Liver (tissue), 9 donors: ENCODE measurements around the gene ARPC4. TPM values are rescaled to one million over a fixed set of nuclear protein-coding genes. Genes with fewer than 3 reads are reported as not detected.
"Not testable (repeated sequence)": the region's sequence is repeated elsewhere in the genome, so short reads cannot be mapped to it uniquely, and the experiment has no call there.

ENCODE experiments used
- DNase-seq: peaks from one replicate; pipeline ENCODE4 v3.0.0-alpha.2; 2017; ENCODE audit warnings: low spot score
- H3K27ac ChIP-seq, 2 donors: one replicate each; pipeline ENCODE4 v1.7.0; 2013; ENCODE audit warnings: inconsistent platforms in 2 of 2, low read length in 2 of 2, control low read depth in 1 of 2, low read depth in 1 of 2, mild to moderate bottlenecking in 1 of 2
- H3K27me3 ChIP-seq, 4 donors: one replicate each; pipeline versions ENCODE4 v1.6.1 to v1.7.0; 2013; ENCODE audit warnings: low read length in 3 of 4, inconsistent platforms in 1 of 4, mild to moderate bottlenecking in 1 of 4, moderate library complexity in 1 of 4; ENCODE audit not compliant: control insufficient read depth in 4 of 4, insufficient read depth in 4 of 4
- H3K36me3 ChIP-seq, 4 donors: one replicate each; pipeline versions ENCODE4 v1.6.1 to v1.7.0; 2013; ENCODE audit warnings: low read length in 3 of 4, mild to moderate bottlenecking in 3 of 4, low read depth in 1 of 4, moderate library complexity in 1 of 4; ENCODE audit not compliant: control insufficient read depth in 4 of 4, insufficient read depth in 3 of 4
- H3K4me1 ChIP-seq, 4 donors: one replicate each; pipeline versions ENCODE4 v1.6.1 to v1.7.0; 2013; ENCODE audit warnings: low read length in 3 of 4, mild to moderate bottlenecking in 3 of 4, moderate library complexity in 1 of 4; ENCODE audit not compliant: control insufficient read depth in 4 of 4, insufficient read depth in 4 of 4
- H3K4me3 ChIP-seq, 3 donors: one replicate each; pipeline versions ENCODE4 v1.6.1 to v1.7.0; 2013; ENCODE audit warnings: low read length in 3 of 3, control low read depth in 1 of 3, low read depth in 1 of 3, mild to moderate bottlenecking in 1 of 3
- H3K9ac ChIP-seq, 2 donors: one replicate each; pipeline ENCODE4 v1.7.0; 2013; ENCODE audit warnings: low read length in 2 of 2, mild to moderate bottlenecking in 2 of 2, moderate library complexity in 2 of 2, control low read depth in 1 of 2, low read depth in 1 of 2
- H3K9me3 ChIP-seq, 4 donors: one replicate each; pipeline versions ENCODE4 v1.6.1 to v1.7.0; 2013; ENCODE audit warnings: low read length in 3 of 4; ENCODE audit not compliant: control insufficient read depth in 4 of 4
- EGR1 ChIP-seq, 2 donors: IDR thresholded peaks; 2 replicates each; pipeline ENCODE4 v1.6.1; 2016 to 2018; ENCODE audit warnings: antibody characterized with exemption in 2 of 2, low read depth in 2 of 2
- FOXA2 ChIP-seq: IDR thresholded peaks from 2 replicates; pipeline ENCODE4 v1.6.1; 2016; ENCODE audit warnings: antibody characterized with exemption
- HNF4A ChIP-seq, 2 donors: conservative IDR thresholded peaks; 2 replicates each; pipeline ENCODE4 v1.6.1; 2016; ENCODE audit warnings: antibody characterized with exemption in 2 of 2, mild to moderate bottlenecking in 2 of 2
- HNF4G ChIP-seq: IDR thresholded peaks from 2 replicates; pipeline ENCODE4 v1.6.1; 2016; ENCODE audit warnings: antibody characterized with exemption
- JUND ChIP-seq, 2 donors: IDR thresholded peaks; 2 replicates each; pipeline ENCODE4 v1.6.1; 2016; ENCODE audit warnings: antibody characterized with exemption in 2 of 2
- NR2F2 ChIP-seq: IDR thresholded peaks from 2 replicates; pipeline ENCODE4 v1.6.1; 2016; ENCODE audit warnings: antibody characterized with exemption
- RAD21 ChIP-seq, 2 donors: IDR thresholded peaks; 2 replicates each; pipeline ENCODE4 v1.6.1; 2016; ENCODE audit warnings: antibody characterized with exemption in 2 of 2, mild to moderate bottlenecking in 2 of 2
- RXRA ChIP-seq, 2 donors: IDR thresholded peaks; 2 replicates each; pipeline ENCODE4 v1.6.1; 2017 to 2018; ENCODE audit warnings: antibody characterized with exemption in 2 of 2, mild to moderate bottlenecking in 1 of 2
- SP1 ChIP-seq: IDR thresholded peaks from 2 replicates; pipeline ENCODE4 v1.6.1; 2018; ENCODE audit warnings: antibody characterized with exemption, mild to moderate bottlenecking
- TAF1 ChIP-seq: conservative IDR thresholded peaks from 2 replicates; pipeline ENCODE4 v1.6.1; 2016; ENCODE audit warnings: antibody characterized with exemption, mild to moderate bottlenecking
- YY1 ChIP-seq: IDR thresholded peaks from 2 replicates; pipeline ENCODE4 v1.6.1; 2016; ENCODE audit warnings: antibody characterized with exemption, mild to moderate bottlenecking
- WGBS: extraction: QIAGEN DNeasy Blood & Tissue Kit; methylation state at CpG from one replicate; pipeline ENCODE4 v1.1.7; 2013; 5-methylcytosine and 5-hydroxymethylcytosine counted together
- polyA plus RNA-seq, 2 donors: library from polyadenylated mRNA; stranded (reverse) in 1 of 2; unstranded in 1 of 2; fragments of 200-250 nt in 1 of 2; fragments of >200 nt in 1 of 2; fragmentation: Nextera tagmentation in 1 of 2; extraction: Ambion mirVana in 1 of 2; gene quantifications; one replicate each; pipeline versions ENCODE4 v1.2.1 to v1.2.3, GENCODE V29; 2013 to 2015
- total RNA-seq, 2 donors: library from RNA; depleted of rRNA; stranded (reverse); fragments of >200 nt; gene quantifications; one replicate each; pipeline ENCODE4 v1.2.3, GENCODE V29; 2014
- TF ChIP-seq, protein P1 (sequence below): fragments of 150-350 bp; IDR thresholded peaks from 2 replicates; pipeline ENCODE4 v1.5.1; 2017; ENCODE audit warnings: improper control_type of control experiment, low read depth, low read length; ENCODE audit not compliant: missing input control
- TF ChIP-seq, protein P2 (sequence below): IDR thresholded peaks from 2 replicates; pipeline ENCODE4 v1.6.1; 2016; ENCODE audit warnings: antibody characterized with exemption
- TF ChIP-seq, protein P3 (sequence below): IDR thresholded peaks from 2 replicates; pipeline ENCODE4 v1.6.1; 2016; ENCODE audit warnings: antibody characterized with exemption
- TF ChIP-seq, protein P4 (sequence below): IDR thresholded peaks from 2 replicates; pipeline ENCODE4 v1.6.1; 2016; ENCODE audit warnings: antibody characterized with exemption
- donor health status: healthy.
- donor health status: healthy.
- donor health status: healthy.
- donor health status: healthy.
- donor health status: healthy.

ARPC4 gene
- total and polyA plus RNA-seq, 4 donors: 22.1 to 53.6 (median 52.5) TPM

DNA sequence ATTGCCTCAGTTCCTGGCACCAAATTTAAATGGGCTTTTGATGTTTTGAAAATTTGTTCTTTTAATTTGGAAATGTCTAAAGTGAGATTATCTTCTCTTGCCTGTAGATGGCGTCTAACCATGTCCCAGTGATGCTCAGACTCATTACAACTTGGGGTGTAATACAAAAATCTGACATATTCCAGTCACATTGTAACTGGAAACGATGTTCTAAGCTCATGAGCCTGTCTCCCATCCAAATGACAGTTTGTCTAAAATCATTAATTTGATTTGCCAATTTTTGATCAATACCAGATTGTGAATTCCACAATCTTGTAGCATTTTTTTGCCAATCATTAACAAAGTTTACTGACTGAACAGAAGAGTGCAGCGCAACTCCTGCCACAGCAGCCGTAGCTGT lies 56.0 kb downstream of the ARPC4 start:
- not testable (repeated sequence) for H3K27ac ChIP-seq, H3K27me3 ChIP-seq, H3K9ac ChIP-seq, H3K4me3 ChIP-seq, H3K9me3 ChIP-seq, DNase-seq, H3K36me3 ChIP-seq
- 17% methylated on average over 4 of the region's 4 CpGs for WGBS
- TF ChIP-seq, protein P1, sequence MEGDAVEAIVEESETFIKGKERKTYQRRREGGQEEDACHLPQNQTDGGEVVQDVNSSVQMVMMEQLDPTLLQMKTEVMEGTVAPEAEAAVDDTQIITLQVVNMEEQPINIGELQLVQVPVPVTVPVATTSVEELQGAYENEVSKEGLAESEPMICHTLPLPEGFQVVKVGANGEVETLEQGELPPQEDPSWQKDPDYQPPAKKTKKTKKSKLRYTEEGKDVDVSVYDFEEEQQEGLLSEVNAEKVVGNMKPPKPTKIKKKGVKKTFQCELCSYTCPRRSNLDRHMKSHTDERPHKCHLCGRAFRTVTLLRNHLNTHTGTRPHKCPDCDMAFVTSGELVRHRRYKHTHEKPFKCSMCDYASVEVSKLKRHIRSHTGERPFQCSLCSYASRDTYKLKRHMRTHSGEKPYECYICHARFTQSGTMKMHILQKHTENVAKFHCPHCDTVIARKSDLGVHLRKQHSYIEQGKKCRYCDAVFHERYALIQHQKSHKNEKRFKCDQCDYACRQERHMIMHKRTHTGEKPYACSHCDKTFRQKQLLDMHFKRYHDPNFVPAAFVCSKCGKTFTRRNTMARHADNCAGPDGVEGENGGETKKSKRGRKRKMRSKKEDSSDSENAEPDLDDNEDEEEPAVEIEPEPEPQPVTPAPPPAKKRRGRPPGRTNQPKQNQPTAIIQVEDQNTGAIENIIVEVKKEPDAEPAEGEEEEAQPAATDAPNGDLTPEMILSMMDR: peak; percentile 40
- peak; percentile 73 to 79 for TF ChIP-seq RAD21 (IDR thresholded peaks at IDR 0.05)
- H3K4me1 ChIP-seq: peaks cover 0 to 20% (median 16%) of the 10 kb centered on the region in 4 donors

DNA sequence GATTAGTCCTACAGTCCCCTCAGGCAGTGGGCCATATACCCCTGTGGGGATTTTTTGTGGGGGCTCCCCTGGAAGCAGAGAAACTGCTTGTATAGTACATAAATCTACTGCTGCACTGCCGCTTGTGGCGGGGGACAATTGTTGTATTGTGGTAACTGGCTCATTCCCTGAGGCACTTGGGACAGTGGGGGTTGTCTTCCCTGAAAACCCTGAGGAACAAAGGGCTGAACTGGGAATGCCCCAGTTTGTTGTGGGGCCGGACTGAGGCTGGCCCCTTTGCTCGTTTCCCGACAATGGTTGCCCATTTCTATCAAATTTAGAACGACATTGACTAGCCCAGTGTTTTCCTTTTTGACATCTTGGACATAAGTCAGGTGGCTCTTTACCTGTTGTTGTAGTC lies 58.5 kb downstream of the ARPC4 start:
- H3K27me3 ChIP-seq, H3K27ac ChIP-seq, H3K36me3 ChIP-seq, DNase-seq, H3K4me3 ChIP-seq, H3K9ac ChIP-seq, H3K9me3 ChIP-seq: not testable (repeated sequence)
- H3K4me1 ChIP-seq: peaks cover 0 to 17% (median 12%) of the 10 kb centered on the region in 4 donors
- 95% methylated on average over 6 of the region's 6 CpGs for WGBS

DNA sequence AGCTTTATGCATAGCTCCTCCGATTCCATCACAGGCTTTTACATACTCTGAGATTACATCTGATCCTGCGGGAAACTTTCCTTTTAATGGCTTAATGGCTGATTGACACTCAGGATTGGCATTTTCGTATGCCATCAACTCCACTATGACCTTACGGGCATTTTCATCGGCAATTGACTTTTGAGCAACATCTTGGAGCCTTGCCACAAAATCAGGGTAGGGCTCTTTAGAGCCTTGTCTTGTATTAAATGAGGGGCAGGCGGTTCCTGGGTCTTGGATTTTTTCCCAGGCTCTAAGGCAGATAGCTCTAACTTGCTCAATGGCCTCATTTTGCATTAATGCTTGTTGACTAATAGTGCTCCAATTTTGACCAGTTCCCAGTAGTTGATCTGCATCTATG lies 59.0 kb downstream of the ARPC4 start:
- not testable (repeated sequence) for H3K9me3 ChIP-seq, H3K27me3 ChIP-seq, H3K27ac ChIP-seq, H3K36me3 ChIP-seq, DNase-seq, H3K9ac ChIP-seq, H3K4me3 ChIP-seq
- TF ChIP-seq YY1 (peak; percentile 37), HNF4A (conservative IDR thresholded peaks at IDR 0.05) (peak in 1 of 2 donors; percentile 36), RAD21 (IDR thresholded peaks at IDR 0.05) (peak in 1 of 2 donors; percentile 19), RXRA (IDR thresholded peaks at IDR 0.05) (peak; percentile 67 to 69)
- WGBS: 40% methylated on average over 6 of the region's 6 CpGs
- H3K4me1 ChIP-seq: peaks cover 0 to 17% (median 12%) of the 10 kb centered on the region in 4 donors

DNA sequence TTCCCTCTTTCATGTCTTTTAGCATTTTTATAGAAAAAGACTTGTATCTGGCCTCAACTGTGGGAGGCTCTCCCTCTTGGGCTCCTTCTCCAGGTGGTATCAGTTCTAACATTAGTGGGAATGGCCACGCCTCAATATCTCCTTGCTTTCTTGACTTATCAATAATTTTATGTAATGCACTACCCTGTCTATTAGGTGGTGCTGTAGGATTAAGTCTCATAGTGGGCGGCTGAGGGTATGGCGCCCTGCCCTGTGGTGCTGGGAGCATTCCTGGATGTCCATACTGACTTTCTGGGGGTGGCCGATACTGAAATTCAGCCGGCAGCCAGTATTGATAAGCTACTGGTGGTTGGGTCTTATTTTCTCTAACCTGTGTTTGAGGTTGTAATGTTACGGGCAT lies 59.6 kb downstream of the ARPC4 start:
- TF ChIP-seq, protein P1: no peak
- no peak for TF ChIP-seq NR2F2
- TF ChIP-seq, protein P2, sequence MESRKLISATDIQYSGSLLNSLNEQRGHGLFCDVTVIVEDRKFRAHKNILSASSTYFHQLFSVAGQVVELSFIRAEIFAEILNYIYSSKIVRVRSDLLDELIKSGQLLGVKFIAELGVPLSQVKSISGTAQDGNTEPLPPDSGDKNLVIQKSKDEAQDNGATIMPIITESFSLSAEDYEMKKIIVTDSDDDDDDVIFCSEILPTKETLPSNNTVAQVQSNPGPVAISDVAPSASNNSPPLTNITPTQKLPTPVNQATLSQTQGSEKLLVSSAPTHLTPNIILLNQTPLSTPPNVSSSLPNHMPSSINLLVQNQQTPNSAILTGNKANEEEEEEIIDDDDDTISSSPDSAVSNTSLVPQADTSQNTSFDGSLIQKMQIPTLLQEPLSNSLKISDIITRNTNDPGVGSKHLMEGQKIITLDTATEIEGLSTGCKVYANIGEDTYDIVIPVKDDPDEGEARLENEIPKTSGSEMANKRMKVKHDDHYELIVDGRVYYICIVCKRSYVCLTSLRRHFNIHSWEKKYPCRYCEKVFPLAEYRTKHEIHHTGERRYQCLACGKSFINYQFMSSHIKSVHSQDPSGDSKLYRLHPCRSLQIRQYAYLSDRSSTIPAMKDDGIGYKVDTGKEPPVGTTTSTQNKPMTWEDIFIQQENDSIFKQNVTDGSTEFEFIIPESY: no peak
- TF ChIP-seq, protein P3, sequence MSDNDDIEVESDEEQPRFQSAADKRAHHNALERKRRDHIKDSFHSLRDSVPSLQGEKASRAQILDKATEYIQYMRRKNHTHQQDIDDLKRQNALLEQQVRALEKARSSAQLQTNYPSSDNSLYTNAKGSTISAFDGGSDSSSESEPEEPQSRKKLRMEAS: no peak
- no peak for TF ChIP-seq YY1
- no peak for TF ChIP-seq TAF1
- TF ChIP-seq JUND (IDR thresholded peaks at IDR 0.05): no peak
- no peak for TF ChIP-seq FOXA2
- TF ChIP-seq, protein P4, sequence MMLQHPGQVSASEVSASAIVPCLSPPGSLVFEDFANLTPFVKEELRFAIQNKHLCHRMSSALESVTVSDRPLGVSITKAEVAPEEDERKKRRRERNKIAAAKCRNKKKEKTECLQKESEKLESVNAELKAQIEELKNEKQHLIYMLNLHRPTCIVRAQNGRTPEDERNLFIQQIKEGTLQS: no peak
- TF ChIP-seq EGR1 (IDR thresholded peaks at IDR 0.05; ENCODE audit: low read depth in 2 of 2): no peak
- no peak for TF ChIP-seq HNF4G
- TF ChIP-seq SP1: no peak
- no peaks in the 10 kb centered on the region for H3K9me3 ChIP-seq
- H3K27me3 ChIP-seq: no peaks in the 10 kb centered on the region
- 94% methylated on average over 6 of the region's 6 CpGs for WGBS
- H3K27ac ChIP-seq: no peak overlapping the region
- H3K9ac ChIP-seq: no peak overlapping the region
- H3K4me3 ChIP-seq: no peak overlapping the region
- no peak for DNase-seq
- no peaks in the 10 kb centered on the region for H3K36me3 ChIP-seq
- H3K4me1 ChIP-seq: peaks cover 0 to 17% (median 12%) of the 10 kb centered on the region in 4 donors
